ENCODE results near the gene BANF2. TPM values are rescaled to one million over a fixed set of nuclear protein-coding genes. Genes with fewer than 3 reads are reported as not detected.

BANF2 gene
- polyA plus RNA-seq, 3 donors: not detected

- no peak for TF ChIP-seq CTCF (IDR thresholded peaks at IDR 0.05)
- H2AFZ ChIP-seq (ENCODE audit: insufficient read depth, low read depth, low read length, poor library complexity, severe bottlenecking): no peak overlapping the region
- Mint-ChIP-seq H3K27ac (peak overlapping the region in 5 of 7 donors; percentile 3 to 60 (median 10)), H3K27me3 (ENCODE audit: low read depth in 3 of 3) (peaks cover 0 to 3% (median 0%) of the 10 kb centered on the region in 3 donors), H3K4me1 (peaks cover 55% of the 10 kb centered on the region), H3K36me3 (peaks cover 21 to 49% of the 10 kb centered on the region in 2 donors), H3K9me3 (no peaks in the 10 kb centered on the region), H3K4me3 (peak overlapping the region in 1 of 2 donors; percentile 5)
- no peak for DNase-seq
- no peaks in the 10 kb centered on the region for H3K9me3 ChIP-seq (replicated peaks in 1 of 2; ENCODE audit: control insufficient read depth in 1 of 2, insufficient read depth in 1 of 2, low read length in 2 of 2)
- peaks cover 27 to 46% of the 10 kb centered on the region in 2 donors for H3K4me1 ChIP-seq (ENCODE audit: control insufficient read depth in 1 of 2, insufficient read depth in 2 of 2, low read length in 2 of 2)
- intact Hi-C loops (cut with micrococcal nuclease): no loop called here
- H3K27ac ChIP-seq (ENCODE audit: low read depth in 1 of 2, low read length in 2 of 2): peak overlapping the region in 1 of 2 donors; percentile 34
- peaks cover 54% of the 10 kb centered on the region for H3K79me2 ChIP-seq (ENCODE audit: insufficient read depth, low read length)
- H3K9ac ChIP-seq (ENCODE audit: insufficient read depth, low read length, poor library complexity, severe bottlenecking): no peak overlapping the region
- peaks cover 80% of the 10 kb centered on the region for H4K20me1 ChIP-seq (ENCODE audit: insufficient read depth, low read length)
- H3K36me3 ChIP-seq (replicated peaks in 1 of 2; ENCODE audit: control insufficient read depth in 1 of 2, insufficient read depth in 2 of 2, low read length in 2 of 2): peaks cover 15 to 52% of the 10 kb centered on the region in 2 donors
- H3K27me3 ChIP-seq (ENCODE audit: control insufficient read depth in 2 of 2, insufficient read depth in 2 of 2, low read length in 2 of 2): no peaks in the 10 kb centered on the region
- 0% methylated on average over 4 of the region's 11 CpGs for WGBS (ENCODE audit: insufficient coverage)
- H3K4me2 ChIP-seq (replicated peaks; ENCODE audit: extremely low read depth, low read length, poor library complexity, severe bottlenecking): no peak overlapping the region
- H3K4me3 ChIP-seq (replicated peaks in 1 of 3; ENCODE audit: low read depth in 2 of 3, low read length in 3 of 3): no peak overlapping the region
These were observed 48.5 kb upstream of the BANF2 start for GRCh38 chr20:17651129-17651759.

- H3K9me3 Mint-ChIP-seq: no peaks in the 10 kb centered on the region
- peaks cover 23 to 49% of the 10 kb centered on the region in 2 donors for H3K36me3 Mint-ChIP-seq
- no peak overlapping the region for H3K4me3 ChIP-seq (replicated peaks in 1 of 3; ENCODE audit: low read depth in 2 of 3, low read length in 3 of 3)
- H4K20me1 ChIP-seq (ENCODE audit: insufficient read depth, low read length): peaks cover 75% of the 10 kb centered on the region
- H3K9ac ChIP-seq (ENCODE audit: insufficient read depth, low read length, poor library complexity, severe bottlenecking): no peak overlapping the region
- WGBS (ENCODE audit: insufficient coverage): 88% methylated on average over 1 of the region's 2 CpGs
- peaks cover 51% of the 10 kb centered on the region for H3K4me1 Mint-ChIP-seq
- peak overlapping the region in 1 of 2 donors; percentile 24 for H3K27ac ChIP-seq (ENCODE audit: low read depth in 1 of 2, low read length in 2 of 2)
- peaks cover 27 to 46% of the 10 kb centered on the region in 2 donors for H3K4me1 ChIP-seq (ENCODE audit: control insufficient read depth in 1 of 2, insufficient read depth in 2 of 2, low read length in 2 of 2)
- H3K36me3 ChIP-seq (replicated peaks in 1 of 2; ENCODE audit: control insufficient read depth in 1 of 2, insufficient read depth in 2 of 2, low read length in 2 of 2): peaks cover 20 to 52% of the 10 kb centered on the region in 2 donors
- H2AFZ ChIP-seq (ENCODE audit: insufficient read depth, low read depth, low read length, poor library complexity, severe bottlenecking): no peak overlapping the region
- no peak overlapping the region for H3K4me2 ChIP-seq (replicated peaks; ENCODE audit: extremely low read depth, low read length, poor library complexity, severe bottlenecking)
- H3K9me3 ChIP-seq (replicated peaks in 1 of 2; ENCODE audit: control insufficient read depth in 1 of 2, insufficient read depth in 1 of 2, low read length in 2 of 2): no peaks in the 10 kb centered on the region
- H3K27ac Mint-ChIP-seq: peak overlapping the region in 1 of 7 donors; percentile 28
- no peak overlapping the region for H3K4me3 Mint-ChIP-seq
- DNase-seq: no peak
- no peaks in the 10 kb centered on the region for H3K27me3 ChIP-seq (ENCODE audit: control insufficient read depth in 2 of 2, insufficient read depth in 2 of 2, low read length in 2 of 2)
- peaks cover 47% of the 10 kb centered on the region for H3K79me2 ChIP-seq (ENCODE audit: insufficient read depth, low read length)
- no peak for TF ChIP-seq CTCF (IDR thresholded peaks at IDR 0.05)
- intact Hi-C loops (cut with micrococcal nuclease): no loop called here
- H3K27me3 Mint-ChIP-seq (ENCODE audit: low read depth in 3 of 3): peaks cover 0 to 3% (median 0%) of the 10 kb centered on the region in 3 donors
These were observed 47.9 kb upstream of the BANF2 start for GRCh38 chr20:17651760-17652388.
